C4-2B (cell line): ENCODE measurements around the gene GRIN3B.

ENCODE experiments used
- CTCF ChIP-seq: fragments of 450-650 bp; conservative IDR thresholded peaks from 2 replicates; pipeline ENCODE4 v1.5.1; 2017; ENCODE audit warnings: mild to moderate bottlenecking
- ZFX ChIP-seq: fragments of 450-650 bp; IDR thresholded peaks from 2 replicates; pipeline ENCODE4 v1.6.1; 2017

- TF ChIP-seq CTCF (no peak), ZFX (peak; percentile 21; the same call in 1 of the 2 replicates)
Observed at GRCh38 chr19:1039646-1040475, 39.6 kb downstream of the GRIN3B start, which contains the start of gene ABCA7.
